Activated CD8-positive, alpha-beta T cell treated with anti-CD3 and anti-CD28 coated beads, Interleukin-2, amount 10 ng/mL, durations not matched to agents 7 days and 5 days (primary cell): ENCODE data around the gene PLXNA1. TPM values are rescaled to one million over a fixed set of nuclear protein-coding genes. Genes with fewer than 3 reads are reported as not detected.

ENCODE experiments used
- ATAC-seq: fragments of 150-1000 bp; cut with Tn5 transposase; one replicate; pipeline ENCODE4 v1.10.0; 2021; ENCODE audit warnings: moderate library complexity
- CTCF ChIA-PET: fragments of 350-600 bp; sonication (Branson Sonifier 250); formaldehyde crosslinking; loops from one replicate; lab custom pipeline; 2021; ENCODE audit warnings: antibody characterized with exemption; lab: Charles Lee
- POLR2A ChIA-PET: fragments of 350-600 bp; sonication (Branson Sonifier 250); formaldehyde crosslinking; loops from one replicate; lab custom pipeline; 2021; ENCODE audit warnings: antibody characterized with exemption; lab: Charles Lee
- DNase-seq: peaks from one replicate; pipeline ENCODE4 v3.0.0-alpha.2; 2020
- H3K27ac Mint-ChIP-seq: one replicate; pipeline ENCODE4 v1.8.0; 2021; ENCODE audit warnings: mild to moderate bottlenecking, mixed read lengths
- H3K27me3 Mint-ChIP-seq: one replicate; pipeline ENCODE4 v1.8.0; 2021; ENCODE audit warnings: low read depth, mixed read lengths
- H3K36me3 Mint-ChIP-seq: one replicate; pipeline ENCODE4 v1.8.0; 2021; ENCODE audit warnings: low read depth, mixed read lengths
- H3K4me1 Mint-ChIP-seq: one replicate; pipeline ENCODE4 v1.8.0; 2021; ENCODE audit warnings: low read depth, mixed read lengths
- H3K4me3 Mint-ChIP-seq: one replicate; pipeline ENCODE4 v1.8.0; 2021; ENCODE audit warnings: mild to moderate bottlenecking, mixed read lengths
- H3K9me3 Mint-ChIP-seq: one replicate; pipeline ENCODE4 v1.8.0; 2022; ENCODE audit warnings: mixed read lengths; ENCODE audit not compliant: insufficient read depth
- total RNA-seq, 2 experiments: library from RNA; stranded (reverse); gene quantifications; one replicate each; pipeline ENCODE4 v1.2.3, GENCODE V29; 2021

The PLXNA1 gene
- total RNA-seq, 2 experiments from 2014 or later = 2.4 to 2.7 TPM

DNA sequence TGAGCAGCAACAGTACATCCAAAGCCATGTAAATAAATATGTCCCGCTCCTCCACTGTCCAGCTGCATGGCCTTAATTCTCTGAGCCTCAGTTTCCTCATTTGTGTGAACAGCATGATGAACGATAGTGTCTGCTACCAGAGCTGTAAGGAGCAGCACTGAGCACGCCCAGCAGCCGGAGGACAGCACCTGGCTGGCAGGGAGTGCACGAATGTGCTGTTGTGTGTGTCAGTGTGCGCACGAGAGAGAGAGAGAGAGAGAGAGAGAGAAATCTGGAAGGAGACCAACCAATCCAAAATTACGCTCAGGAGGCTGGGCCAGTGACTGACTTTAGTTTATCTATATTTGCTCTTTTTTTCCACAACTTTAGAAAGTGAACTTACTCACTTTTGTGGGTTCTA, 26.6 kb upstream of the PLXNA1 start:
- ATAC-seq (no peak), DNase-seq (no peak)
- H3K36me3 Mint-ChIP-seq = no peaks in the 10 kb centered on the region
- ChIA-PET CTCF (no interaction called here), POLR2A (no interaction called here)
- H3K4me3 Mint-ChIP-seq = no peak overlapping the region
- H3K27me3 Mint-ChIP-seq = no peaks in the 10 kb centered on the region
- no peaks in the 10 kb centered on the region for H3K9me3 Mint-ChIP-seq
- no peaks in the 10 kb centered on the region for H3K4me1 Mint-ChIP-seq
- H3K27ac Mint-ChIP-seq = no peak overlapping the region

DNA sequence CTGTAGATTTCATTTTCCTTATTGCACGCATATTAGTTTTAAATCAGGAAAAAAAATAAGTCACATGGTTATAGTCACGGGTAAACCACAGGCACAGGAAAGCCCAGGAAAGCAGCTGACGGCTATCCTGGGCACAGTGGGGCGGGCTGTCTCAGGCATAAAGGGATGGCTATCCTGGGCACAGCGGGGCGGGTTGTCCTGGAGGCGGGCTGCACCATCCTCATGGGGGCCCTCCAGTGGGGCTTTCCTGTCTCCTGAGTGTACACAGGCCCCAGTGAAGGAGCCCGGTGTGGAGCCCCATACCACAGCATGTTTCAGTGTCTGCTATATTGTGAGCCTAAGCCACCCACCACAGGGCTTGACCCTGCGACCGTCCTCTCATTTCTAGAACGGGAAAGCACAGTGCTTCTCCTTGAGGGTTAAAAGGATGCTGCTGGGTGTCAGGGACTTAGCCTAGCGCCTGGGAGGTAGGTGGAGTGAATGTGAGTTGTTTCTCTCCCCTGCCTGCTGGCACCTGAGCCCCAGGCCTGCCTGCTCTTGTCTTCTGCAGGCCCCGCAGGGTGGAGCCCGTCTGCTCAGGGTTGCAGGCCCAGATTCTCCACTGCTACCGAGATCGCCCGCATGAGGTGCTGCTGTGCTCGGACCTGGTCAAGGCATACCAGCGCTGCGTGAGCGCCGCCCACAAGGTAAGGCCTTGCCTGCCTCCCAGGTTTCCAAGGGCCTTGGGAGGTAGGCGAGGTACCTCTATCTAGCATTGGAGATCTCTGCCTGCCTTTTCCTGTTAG, 25.9 kb upstream of the PLXNA1 start:
- no peaks in the 10 kb centered on the region for H3K27me3 Mint-ChIP-seq
- H3K27ac Mint-ChIP-seq = no peak overlapping the region
- CTCF ChIA-PET = no interaction called here
- DNase-seq = no peak
- no peaks in the 10 kb centered on the region for H3K9me3 Mint-ChIP-seq
- no peaks in the 10 kb centered on the region for H3K4me1 Mint-ChIP-seq
- POLR2A ChIA-PET = no interaction called here
- no peak overlapping the region for H3K4me3 Mint-ChIP-seq
- ATAC-seq = no peak
- no peaks in the 10 kb centered on the region for H3K36me3 Mint-ChIP-seq

DNA sequence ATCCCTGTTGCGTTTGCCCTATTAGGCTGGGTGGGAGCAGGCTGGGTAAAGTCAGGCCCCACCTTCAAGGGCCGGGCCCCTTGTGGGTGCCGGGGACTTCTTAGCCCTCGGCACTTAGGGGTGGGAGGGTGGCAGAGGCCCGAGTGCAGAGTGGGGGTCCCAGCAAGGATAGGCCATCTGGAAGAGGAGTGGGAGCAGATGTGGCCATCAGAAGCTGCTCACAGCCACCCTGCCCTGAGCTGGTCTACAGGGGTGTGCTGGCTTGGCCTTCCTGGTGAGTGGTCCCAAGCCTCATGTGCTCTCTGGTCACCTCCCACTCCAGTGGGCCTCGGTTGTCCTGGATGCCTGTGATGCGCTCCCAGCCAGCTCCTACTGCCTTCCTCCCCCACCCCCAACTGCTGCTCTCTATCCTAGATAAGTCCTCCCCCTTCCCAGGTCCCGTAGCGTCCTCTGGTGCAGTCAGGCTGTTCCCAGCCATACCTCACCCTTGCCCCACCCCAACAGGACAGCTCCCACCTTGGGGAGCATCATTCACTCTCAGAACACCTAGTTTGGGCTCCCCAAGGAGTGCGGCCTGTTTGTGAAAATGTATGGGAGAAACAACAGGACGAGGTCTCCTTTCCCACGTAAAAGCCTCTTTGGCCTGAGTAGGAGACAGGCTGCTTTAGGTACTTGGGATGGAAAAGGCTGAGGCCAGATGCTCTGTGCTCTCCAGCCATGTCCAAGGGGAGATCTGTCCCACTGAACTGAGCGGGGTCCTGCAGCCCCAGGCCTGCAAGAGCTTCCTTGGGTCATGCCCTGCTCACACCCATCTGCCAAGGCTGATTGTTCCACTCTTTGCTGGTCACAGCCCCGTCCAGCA, 24.9 kb upstream of the PLXNA1 start:
- ATAC-seq (no peak), DNase-seq (no peak)
- H3K27ac Mint-ChIP-seq = no peak overlapping the region
- CTCF ChIA-PET = no interaction called here
- no peak overlapping the region for H3K4me3 Mint-ChIP-seq
- H3K36me3 Mint-ChIP-seq = no peaks in the 10 kb centered on the region
- H3K4me1 Mint-ChIP-seq = no peaks in the 10 kb centered on the region
- H3K9me3 Mint-ChIP-seq = no peaks in the 10 kb centered on the region
- H3K27me3 Mint-ChIP-seq = no peaks in the 10 kb centered on the region
- POLR2A ChIA-PET = no interaction called here

DNA sequence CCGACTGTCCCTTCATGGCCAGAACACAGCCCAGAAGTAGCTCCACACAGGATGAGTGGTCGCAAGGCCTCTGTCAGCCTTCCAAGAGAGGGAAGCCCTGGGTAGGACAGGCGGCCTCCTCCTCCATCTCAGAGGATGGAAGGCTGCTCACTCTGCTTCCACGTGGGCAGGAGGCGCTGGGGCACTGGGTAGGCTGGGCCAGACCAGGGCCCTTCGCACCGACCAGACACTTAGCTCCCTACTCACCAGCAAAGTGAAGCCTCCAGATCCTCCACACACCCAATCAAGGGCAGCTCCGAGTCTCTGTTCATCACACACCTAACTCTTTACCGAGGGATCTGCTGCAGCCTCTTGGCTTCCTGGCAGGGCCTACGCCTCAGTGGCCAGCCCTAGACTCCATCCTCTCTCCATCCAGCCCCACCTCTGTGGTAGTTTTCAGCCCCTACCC, 24.3 kb upstream of the PLXNA1 start:
- POLR2A ChIA-PET = no interaction called here
- no peaks in the 10 kb centered on the region for H3K36me3 Mint-ChIP-seq
- no peak overlapping the region for H3K27ac Mint-ChIP-seq
- no peaks in the 10 kb centered on the region for H3K27me3 Mint-ChIP-seq
- no peak overlapping the region for H3K4me3 Mint-ChIP-seq
- H3K4me1 Mint-ChIP-seq = no peaks in the 10 kb centered on the region
- no peaks in the 10 kb centered on the region for H3K9me3 Mint-ChIP-seq
- DNase-seq (no peak), ATAC-seq (no peak)
- CTCF ChIA-PET = no interaction called here

GRCh38 chr3:126959136-126959920, 23.6 kb upstream of the PLXNA1 start:
- Mint-ChIP-seq H3K4me1 (no peaks in the 10 kb centered on the region), H3K9me3 (no peaks in the 10 kb centered on the region), H3K27me3 (no peaks in the 10 kb centered on the region), H3K36me3 (no peaks in the 10 kb centered on the region), H3K4me3 (no peak overlapping the region), H3K27ac (no peak overlapping the region)
- POLR2A ChIA-PET = no interaction called here
- CTCF ChIA-PET = no interaction called here
- DNase-seq (no peak), ATAC-seq (no peak)

DNA sequence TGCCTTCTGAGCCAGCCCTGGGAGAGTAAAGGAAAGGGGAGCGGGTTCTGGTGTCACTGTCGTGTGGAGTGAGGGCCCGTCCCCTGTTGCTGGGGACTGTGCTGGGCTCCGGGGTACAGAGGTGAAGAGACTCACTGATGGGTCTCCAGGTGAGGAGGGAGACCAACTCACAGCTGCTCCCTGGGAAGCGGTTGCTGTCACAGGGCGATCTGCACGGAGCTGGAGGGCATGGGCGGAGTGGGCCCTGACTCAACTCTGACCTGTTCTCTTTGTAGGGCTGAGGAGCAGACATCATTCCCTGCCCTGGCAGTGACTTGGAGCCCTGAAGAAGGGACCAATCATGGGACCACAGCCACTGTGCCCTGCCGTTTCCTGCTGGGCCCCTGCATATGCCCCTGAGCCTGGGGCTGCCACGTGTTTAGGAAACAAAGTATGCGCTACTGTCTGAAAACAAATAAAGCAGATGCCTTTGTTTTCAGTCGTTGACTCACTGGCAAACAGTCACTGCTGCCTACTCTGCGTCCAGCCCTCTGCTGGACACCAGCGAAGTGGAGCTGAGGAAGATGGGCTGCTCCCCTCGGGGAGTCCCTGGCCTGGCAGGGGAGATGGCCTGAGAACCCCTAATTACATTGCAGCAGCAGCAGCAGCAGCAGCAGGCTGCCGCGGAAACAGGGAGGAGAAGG, 22.9 kb upstream of the PLXNA1 start:
- no peak for ATAC-seq
- no peak for DNase-seq
- H3K9me3 Mint-ChIP-seq = no peaks in the 10 kb centered on the region
- H3K36me3 Mint-ChIP-seq = no peaks in the 10 kb centered on the region
- CTCF ChIA-PET = no interaction called here
- no peak overlapping the region for H3K4me3 Mint-ChIP-seq
- POLR2A ChIA-PET = no interaction called here
- no peaks in the 10 kb centered on the region for H3K27me3 Mint-ChIP-seq
- no peak overlapping the region for H3K27ac Mint-ChIP-seq
- H3K4me1 Mint-ChIP-seq = no peaks in the 10 kb centered on the region

DNA sequence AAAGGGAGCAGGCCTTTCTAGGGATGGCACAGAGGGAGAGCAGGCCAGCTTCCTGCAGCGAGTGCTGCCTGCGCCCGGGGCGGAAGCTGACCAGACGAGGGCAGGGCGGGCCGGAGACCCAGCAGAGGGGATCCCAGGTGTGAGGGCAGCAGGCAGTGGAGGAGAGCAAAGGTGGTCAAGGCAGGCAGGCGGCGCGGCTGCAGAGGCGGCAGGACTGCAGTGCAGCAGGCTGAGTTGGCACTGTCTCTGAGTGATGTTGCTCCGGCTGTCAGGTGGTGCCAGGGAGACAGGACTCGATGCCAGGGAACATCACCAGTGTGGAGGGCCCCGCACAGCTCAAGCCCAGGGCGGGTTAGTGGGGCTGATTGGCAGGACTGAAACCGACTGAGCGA, 22.3 kb upstream of the PLXNA1 start:
- ChIA-PET POLR2A (no interaction called here), CTCF (no interaction called here)
- ATAC-seq (no peak), DNase-seq (no peak)
- Mint-ChIP-seq H3K4me3 (no peak overlapping the region), H3K36me3 (no peaks in the 10 kb centered on the region), H3K4me1 (no peaks in the 10 kb centered on the region), H3K27me3 (no peaks in the 10 kb centered on the region), H3K9me3 (no peaks in the 10 kb centered on the region), H3K27ac (no peak overlapping the region)

DNA sequence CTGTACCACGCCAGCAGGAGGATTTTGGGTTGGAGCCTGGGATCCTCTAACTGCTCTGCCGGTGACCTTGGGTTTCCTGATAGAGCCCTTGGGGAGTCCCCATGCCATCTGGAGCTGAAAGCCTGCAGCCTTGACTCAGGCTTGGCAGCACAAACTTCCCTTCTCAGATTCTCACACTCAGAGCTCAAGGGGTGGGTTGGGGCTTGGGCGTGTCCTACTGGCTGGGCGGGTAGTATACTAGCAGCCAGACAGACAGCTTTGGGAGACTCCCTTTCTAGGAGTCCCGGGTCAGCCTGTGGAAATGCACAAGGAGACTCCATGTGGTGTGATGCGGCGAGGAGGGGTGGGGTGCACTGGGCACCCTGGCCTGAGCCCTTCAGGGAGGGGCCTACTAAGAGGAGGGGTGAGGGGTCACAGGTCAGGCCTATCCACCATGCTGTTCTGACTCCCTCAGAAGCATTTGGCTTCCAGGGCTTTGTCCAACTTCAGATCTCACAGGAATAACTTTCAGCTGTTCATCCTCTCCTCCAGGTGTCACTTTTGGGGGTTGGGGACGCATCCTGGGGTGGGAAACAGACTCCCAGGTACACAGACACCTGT, 21.6 kb upstream of the PLXNA1 start:
- Mint-ChIP-seq H3K27me3 (no peaks in the 10 kb centered on the region), H3K27ac (no peak overlapping the region), H3K36me3 (no peaks in the 10 kb centered on the region), H3K4me3 (no peak overlapping the region), H3K4me1 (no peaks in the 10 kb centered on the region), H3K9me3 (no peaks in the 10 kb centered on the region)
- CTCF ChIA-PET = no interaction called here
- no peak for DNase-seq
- no peak for ATAC-seq
- POLR2A ChIA-PET = no interaction called here

DNA sequence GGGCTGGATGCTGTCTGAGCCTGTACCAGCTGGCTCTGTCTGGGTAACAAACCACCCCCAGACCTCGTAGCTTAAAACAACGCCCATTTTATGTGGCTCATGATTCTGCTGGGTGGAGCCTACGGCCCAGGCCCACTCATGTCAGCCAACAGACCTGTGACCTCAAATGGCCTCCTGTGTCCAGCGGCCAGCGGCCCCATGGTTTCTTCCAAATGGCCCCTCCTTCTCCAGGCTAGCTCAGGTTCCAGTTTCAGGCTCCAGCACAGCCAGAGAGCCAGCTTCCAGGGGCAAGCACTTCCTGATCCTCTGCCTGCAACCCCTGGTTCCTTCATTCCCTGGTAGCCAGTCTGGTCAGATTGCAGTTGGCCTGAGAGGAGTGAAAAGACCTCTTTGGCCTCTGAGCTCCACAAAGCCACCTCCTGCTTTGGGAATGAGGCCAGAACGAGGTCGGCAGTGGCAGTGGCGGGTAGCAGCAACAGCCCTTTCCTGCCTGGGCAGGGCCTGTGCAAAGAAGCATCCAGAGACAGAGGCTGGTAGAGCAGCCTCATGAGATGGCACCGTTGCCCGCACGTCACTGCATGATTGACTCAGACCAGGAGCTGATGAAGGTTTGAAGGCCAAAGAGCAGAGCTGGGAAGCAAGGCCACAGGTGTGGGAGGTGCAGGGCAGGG, 21.0 kb upstream of the PLXNA1 start:
- CTCF ChIA-PET = no interaction called here
- H3K9me3 Mint-ChIP-seq = no peaks in the 10 kb centered on the region
- H3K27me3 Mint-ChIP-seq = no peaks in the 10 kb centered on the region
- no peaks in the 10 kb centered on the region for H3K36me3 Mint-ChIP-seq
- POLR2A ChIA-PET = no interaction called here
- H3K4me3 Mint-ChIP-seq = no peak overlapping the region
- no peak for DNase-seq
- no peak overlapping the region for H3K27ac Mint-ChIP-seq
- no peaks in the 10 kb centered on the region for H3K4me1 Mint-ChIP-seq
- no peak for ATAC-seq

DNA sequence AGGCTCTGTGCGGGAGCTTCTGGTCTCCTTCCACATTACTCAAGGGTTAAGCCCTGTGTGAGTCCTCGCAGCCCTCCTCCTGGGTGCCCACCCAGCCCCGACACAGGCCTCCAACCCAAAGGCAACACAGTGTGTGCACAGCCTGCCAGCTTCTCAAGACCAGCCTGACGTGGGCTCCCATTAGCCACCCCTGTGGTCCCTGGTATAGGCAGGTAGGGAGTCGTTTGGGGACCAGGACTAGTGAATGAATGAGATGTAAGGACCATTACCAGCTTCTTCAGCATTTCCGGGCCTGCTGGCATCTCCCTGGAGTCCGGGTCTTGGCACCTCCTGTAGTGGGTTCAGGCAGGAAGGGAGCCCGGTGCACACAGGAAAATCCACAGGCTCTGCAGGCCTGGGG, 20.2 kb upstream of the PLXNA1 start:
- DNase-seq = no peak
- no peaks in the 10 kb centered on the region for H3K27me3 Mint-ChIP-seq
- ATAC-seq = no peak
- no peaks in the 10 kb centered on the region for H3K4me1 Mint-ChIP-seq
- no peaks in the 10 kb centered on the region for H3K36me3 Mint-ChIP-seq
- ChIA-PET CTCF (no interaction called here), POLR2A (no interaction called here)
- no peaks in the 10 kb centered on the region for H3K9me3 Mint-ChIP-seq
- H3K4me3 Mint-ChIP-seq = no peak overlapping the region
- H3K27ac Mint-ChIP-seq = no peak overlapping the region
